GM19468 (cell line): Measurements from ENCODE around the gene NOX1.

Experiments used
- ATAC-seq: cut with Tn5 transposase; IDR thresholded peaks from one replicate; pipeline ENCODE4 v1.9.1; 2021; ENCODE audit warnings: mild to moderate bottlenecking, moderate library complexity, moderate number of reproducible peaks; ENCODE audit not compliant: unreplicated experiment; ENCODE audit errors: extremely low read depth

The NOX1 gene

GRCh38 chrX:100874325-100874724, at the start of gene NOX1:
Gene NOX1 (minus strand): TSS chrX:100874359. CDS start chrX:100874139, 220 bp downstream.
- no peak for ATAC-seq

GRCh38 chrX:100915562-100915961, 41.4 kb upstream of the NOX1 start:
- ATAC-seq, result no peak

DNA sequence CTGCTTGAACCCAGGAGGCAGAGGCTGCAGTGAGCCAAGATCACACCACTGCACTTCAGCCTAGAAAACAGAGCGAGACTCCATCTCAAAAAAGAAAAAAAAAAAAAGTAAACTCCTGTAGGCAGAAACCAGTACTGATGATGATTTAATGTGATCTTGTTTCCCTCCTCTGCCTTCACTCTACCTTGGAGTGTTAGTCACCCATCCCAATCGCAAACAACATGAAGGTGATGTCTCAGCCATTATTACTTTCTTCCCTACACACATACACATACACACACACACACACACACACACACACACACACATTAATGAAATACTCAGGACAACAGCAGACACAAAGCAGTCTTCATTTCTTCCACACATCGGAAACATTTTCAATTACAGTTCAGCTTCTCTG, 39.0 kb upstream of the NOX1 start:
- ATAC-seq, result no peak

DNA sequence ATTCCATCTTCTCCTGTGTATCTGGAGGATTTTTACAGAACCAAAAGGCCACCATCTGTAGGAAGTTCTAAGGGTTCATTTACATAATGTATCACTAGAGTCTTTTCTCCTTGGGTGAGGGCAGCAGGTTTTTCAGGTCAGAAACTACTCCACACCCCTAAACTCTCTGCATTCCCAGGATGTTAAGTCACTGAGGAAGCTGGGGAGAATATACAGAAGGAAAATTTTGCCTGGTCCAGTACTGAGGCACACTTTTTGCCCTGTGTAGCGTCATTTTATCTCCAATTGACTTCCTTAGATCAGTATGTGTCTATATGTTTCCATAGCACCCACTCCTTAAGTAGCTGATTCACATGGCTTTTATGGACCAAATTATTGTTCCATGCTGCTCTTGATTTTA, 37.6 kb upstream of the NOX1 start:
- ATAC-seq, result no peak

GRCh38 chrX:100905620-100906019, 31.5 kb upstream of the NOX1 start:
- no peak for ATAC-seq

GRCh38 chrX:100904433-100904832, 30.3 kb upstream of the NOX1 start:
- no peak for ATAC-seq

GRCh38 chrX:100895365-100896075, 21.4 kb upstream of the NOX1 start:
- no peak for ATAC-seq

DNA sequence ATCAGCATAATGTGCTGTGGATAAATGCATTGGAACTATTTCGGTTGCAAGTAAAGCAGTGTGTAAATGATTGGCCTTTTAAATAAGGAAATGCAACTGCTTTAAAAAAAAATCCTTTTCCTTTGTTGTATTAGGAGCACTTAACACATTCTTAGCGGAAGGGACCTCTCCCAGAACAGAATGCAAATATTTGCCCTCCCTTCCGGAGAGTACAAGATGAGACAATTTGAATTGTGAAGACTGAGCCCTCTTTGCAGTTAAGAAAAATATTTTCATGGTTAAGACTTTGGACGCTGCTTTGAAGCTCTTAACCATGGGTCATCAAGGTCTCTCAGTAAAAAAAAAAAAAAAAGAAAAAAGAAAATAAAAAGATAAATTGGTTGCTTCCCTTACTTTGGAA, 9.5 kb upstream of the NOX1 start:
- ATAC-seq, result no peak

DNA sequence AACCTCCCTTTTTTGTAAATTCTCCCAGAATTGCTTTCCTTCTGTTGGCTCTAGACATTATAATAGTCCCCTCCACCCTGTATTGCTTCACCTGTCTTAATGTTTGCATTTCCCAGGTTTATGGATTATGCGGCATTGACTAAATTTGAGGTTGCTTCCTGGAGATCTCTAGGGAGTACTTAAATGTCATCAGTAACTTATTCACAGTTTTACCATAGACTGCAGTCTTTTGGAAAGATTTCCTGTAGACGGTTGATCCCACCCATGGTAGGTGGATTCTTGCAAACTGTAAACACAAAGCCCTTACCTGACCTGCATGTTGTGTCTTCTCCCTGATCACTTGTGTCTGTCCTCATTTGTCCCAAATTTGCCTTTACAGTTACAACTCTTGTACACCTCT, 6.2 kb upstream of the NOX1 start:
- no peak for ATAC-seq

GRCh38 chrX:100871594-100872560, 2.3 kb downstream of the NOX1 start:
- ATAC-seq, result no peak

- ATAC-seq, result no peak
Observed at GRCh38 chrX:100870527-100870926, 3.6 kb downstream of the NOX1 start.

- no peak for ATAC-seq
Observed at GRCh38 chrX:100868273-100868672, 5.9 kb downstream of the NOX1 start.

DNA sequence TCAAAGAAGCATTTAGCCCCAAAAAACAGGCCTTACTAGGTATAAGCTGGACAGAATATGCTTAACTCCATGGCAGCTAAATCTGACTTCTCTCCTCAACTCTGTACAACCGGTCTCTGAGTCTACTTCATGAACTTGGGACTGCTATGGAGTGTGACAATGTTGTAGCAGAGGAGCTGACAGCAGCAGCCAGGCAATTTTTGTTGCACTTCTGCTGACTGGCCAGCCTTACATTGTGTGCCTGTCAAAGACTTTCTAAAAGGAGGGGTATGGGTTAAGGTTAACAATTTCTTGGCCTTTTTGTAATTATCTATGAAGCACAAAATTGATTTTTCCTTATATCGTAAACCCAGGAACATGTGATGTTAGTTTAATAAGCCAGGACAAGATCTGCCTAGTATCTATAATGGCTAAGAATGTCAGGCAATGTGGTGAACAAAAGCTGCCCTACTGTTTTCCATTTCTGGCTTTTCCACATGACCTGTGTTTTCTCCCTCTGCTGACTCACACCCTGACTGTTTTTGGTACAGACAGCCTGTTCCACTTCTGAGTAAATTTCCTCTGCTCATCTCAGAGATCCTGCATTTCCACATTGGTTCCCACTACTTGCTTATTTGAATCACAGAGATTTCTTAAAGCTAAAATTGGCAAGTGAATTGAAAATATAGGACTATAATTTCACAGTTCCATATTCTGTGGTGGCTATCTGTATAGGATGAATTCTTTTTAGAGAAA, 9.3 kb downstream of the NOX1 start:
- no peak for ATAC-seq

GRCh38 chrX:100863326-100863864, 10.8 kb downstream of the NOX1 start:
- ATAC-seq, result no peak

DNA sequence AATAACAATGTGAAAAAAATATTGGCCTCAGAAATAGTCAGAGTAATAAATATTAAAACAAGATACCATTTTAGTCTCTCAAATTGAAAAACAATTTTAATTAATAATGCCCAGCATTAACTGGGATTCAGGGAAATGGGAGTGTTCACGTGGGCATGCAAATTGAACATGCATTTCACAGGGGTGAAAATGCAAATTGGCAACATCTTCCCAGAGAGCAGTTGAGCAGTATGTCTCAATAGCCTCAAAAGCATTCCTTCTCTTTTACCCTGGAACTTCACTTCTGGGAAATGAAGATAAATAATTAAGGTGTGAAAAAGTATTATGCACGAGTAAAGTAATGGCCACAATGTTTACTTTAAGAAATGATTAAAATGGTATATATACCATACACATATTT, 21.3 kb downstream of the NOX1 start:
- ATAC-seq, result no peak

DNA sequence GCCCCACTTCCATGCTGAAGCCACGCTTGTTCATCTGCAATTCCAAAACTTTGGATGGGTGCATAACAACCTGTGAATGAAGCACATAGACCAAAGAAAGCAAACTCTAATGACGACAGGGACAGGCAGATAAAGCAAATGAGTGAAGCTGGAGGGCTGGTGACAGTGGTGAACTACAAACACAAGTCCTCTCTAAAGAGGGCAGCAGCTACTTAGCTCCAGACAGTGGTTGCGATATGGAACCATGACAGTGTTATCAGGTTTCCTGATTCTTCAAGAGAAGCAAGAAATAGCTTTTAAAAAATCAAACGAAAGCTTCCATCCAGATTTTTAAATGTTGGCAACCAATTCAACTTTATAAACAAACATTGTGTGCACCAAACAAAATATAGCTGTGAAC, 23.8 kb downstream of the NOX1 start:
- no peak for ATAC-seq

GRCh38 chrX:100831219-100831946, 42.8 kb downstream of the NOX1 start:
- ATAC-seq, result no peak

DNA sequence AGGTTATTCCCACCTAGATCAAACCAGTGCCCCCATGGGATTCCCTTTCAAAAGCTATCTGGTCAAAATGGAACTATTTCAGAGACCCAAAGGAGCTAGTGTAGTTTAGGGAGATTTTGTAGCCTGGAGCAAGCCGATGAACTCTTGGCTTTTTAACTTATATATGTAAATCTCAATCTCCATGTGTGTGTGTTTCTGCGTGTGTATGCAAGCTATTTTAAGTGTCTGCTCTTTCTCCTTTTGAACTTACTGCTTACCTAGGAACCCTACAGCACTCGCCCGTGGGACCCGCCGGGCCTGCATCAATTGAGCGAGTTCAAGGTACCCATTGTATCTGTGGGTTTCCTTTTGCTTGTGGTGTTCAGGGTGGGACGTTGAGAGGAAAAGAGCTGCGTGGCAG, 43.6 kb downstream of the NOX1 start:
- ATAC-seq, result no peak

DNA sequence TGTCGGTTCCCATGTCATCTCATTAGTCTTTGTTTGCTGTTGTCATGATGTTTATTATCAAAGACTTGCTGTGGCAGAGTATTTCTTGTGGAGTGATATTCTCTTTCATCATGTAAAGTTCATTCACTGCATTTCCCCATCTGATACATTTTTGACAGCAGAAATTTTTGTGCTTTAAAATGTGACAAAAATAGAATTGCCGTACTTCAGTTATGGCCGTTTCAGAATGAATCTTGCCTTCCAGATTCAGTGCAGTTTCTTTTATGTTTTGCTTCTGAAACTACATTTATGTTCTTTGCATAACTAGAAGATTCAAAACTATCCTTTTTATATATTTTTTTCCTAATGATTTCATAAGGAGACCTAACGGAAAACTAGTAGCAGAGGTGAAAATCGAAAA, 44.0 kb downstream of the NOX1 start:
- ATAC-seq, result no peak

DNA sequence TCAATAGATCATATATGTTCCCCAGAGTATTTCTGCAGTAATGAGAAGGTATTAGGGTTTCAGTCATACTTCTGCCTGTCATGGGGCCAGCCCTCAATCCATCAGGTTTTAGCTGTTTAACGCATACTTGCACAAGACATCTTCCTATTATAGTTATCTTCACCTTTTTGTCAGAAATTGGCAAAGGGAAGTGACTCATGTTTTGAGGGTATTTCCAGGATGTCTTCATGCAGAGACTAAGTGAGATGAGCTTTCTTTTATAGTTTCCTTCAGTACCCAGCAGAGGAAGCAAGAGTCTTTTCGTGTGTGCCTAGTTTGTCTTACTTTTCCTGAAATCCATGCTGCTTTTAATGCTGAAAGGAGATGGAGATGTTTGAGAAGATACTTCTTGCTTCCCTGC, 44.4 kb downstream of the NOX1 start:
- peak; percentile 60 for ATAC-seq
